CD4-positive, alpha-beta T cell treated with Interferon gamma for 1 hour (primary cell): ENCODE results near the gene DHX36.

Experiments used
- DNase-seq: peaks from one replicate; pipeline ENCODE4 v3.0.0-alpha.2; 2020

DHX36 gene, protein sequence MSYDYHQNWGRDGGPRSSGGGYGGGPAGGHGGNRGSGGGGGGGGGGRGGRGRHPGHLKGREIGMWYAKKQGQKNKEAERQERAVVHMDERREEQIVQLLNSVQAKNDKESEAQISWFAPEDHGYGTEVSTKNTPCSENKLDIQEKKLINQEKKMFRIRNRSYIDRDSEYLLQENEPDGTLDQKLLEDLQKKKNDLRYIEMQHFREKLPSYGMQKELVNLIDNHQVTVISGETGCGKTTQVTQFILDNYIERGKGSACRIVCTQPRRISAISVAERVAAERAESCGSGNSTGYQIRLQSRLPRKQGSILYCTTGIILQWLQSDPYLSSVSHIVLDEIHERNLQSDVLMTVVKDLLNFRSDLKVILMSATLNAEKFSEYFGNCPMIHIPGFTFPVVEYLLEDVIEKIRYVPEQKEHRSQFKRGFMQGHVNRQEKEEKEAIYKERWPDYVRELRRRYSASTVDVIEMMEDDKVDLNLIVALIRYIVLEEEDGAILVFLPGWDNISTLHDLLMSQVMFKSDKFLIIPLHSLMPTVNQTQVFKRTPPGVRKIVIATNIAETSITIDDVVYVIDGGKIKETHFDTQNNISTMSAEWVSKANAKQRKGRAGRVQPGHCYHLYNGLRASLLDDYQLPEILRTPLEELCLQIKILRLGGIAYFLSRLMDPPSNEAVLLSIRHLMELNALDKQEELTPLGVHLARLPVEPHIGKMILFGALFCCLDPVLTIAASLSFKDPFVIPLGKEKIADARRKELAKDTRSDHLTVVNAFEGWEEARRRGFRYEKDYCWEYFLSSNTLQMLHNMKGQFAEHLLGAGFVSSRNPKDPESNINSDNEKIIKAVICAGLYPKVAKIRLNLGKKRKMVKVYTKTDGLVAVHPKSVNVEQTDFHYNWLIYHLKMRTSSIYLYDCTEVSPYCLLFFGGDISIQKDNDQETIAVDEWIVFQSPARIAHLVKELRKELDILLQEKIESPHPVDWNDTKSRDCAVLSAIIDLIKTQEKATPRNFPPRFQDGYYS

DNA sequence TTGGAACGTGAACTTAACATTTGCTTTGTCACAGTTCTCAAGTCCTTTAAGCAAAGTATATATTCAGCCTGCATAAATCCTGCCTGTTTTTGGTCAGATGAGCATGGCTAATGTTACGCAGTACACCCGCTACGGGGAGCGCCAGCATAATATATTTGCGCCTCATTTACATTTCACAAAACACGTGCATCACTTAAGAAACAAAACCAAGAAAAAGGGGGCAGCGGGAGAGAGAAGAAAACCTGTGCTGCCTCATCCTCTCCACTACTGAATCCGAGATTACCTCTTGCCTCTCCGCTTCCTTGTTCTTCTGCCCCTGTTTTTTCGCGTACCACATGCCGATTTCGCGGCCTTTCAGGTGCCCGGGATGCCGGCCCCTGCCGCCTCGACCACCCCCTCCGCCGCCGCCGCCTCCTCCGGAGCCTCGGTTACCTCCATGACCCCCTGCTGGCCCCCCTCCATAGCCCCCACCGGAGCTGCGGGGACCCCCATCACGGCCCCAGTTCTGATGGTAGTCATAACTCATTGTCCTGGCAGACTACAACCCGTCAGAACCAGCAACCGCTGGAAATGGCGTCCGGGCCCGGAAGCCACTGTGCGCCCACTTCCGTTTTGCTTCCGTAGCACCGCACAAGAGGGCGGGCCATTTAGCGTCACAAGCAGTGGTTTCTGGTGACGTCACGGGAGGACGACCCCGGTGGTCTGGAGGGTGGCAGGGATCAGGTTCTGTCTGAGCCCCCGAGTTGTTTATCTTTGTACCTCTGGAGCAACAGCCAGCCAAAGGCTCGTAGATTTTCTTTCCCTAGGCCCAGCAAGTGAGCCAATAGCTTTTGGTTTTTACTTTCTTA lies at the start of gene DHX36:
TSS of gene DHX36 (minus strand) at position 597 of the 848 bp plus-strand sequence. CDS start at position 526, 71 bp downstream.
- peak; percentile 92 for DNase-seq

DNA sequence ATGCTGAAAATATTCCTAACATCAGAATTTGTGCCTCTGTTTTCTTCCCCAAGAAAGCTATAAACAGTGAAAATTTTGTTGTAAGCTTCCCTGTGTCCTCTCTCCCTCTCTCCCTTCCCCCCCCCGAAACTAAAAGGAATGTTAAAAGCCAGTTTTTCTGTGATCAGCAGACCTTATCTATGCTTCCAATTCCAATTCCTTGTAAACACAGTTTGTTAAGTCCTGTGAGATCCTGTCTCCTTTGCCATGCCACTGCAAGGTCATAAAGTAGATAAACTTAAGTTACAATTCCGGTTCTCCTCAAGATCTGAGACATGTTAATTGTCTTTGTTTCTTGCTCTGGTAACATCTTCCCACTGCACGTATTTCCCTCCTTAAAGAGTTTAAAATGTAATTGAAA lies 42.9 kb upstream of the DHX36 start:
- DNase-seq = no peak

DNA sequence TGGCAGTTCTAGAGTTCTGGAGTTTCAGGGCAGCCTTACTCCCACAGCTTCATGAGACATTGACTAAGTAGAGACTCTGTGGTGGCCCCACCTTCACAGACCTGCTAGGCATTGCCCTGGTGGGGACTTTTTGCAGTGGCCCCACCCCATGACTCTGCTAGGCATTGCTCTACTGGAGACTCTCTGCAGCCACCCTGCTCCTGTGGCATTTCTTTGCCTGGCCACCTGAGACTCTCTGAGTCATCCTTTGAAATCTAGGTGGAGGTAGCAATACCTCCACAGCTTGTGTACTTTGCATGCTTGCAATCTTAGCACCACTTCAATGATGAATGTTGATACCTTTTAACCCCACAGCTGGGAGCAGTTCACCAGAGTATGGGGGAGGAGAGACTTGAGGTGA lies 40.6 kb upstream of the DHX36 start:
- DNase-seq = no peak

DNA sequence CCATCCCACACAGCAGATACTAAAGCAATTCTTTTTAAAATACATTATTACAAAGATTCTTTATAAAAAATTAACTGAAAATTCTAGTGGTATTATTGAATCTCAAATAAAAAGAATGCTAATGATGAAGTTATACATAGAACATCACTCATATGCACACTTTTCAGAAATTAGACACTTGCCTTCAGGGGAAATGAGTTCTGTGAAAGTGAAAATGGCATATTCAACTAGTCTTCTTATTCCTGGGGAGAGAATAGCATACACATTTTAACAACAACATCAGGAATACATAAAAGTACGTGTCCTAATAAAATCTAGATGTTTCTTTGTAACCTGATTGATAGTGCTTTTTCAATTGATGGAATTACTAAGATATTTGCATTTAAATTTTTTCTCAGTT lies 36.8 kb upstream of the DHX36 start:
- no peak for DNase-seq

DNA sequence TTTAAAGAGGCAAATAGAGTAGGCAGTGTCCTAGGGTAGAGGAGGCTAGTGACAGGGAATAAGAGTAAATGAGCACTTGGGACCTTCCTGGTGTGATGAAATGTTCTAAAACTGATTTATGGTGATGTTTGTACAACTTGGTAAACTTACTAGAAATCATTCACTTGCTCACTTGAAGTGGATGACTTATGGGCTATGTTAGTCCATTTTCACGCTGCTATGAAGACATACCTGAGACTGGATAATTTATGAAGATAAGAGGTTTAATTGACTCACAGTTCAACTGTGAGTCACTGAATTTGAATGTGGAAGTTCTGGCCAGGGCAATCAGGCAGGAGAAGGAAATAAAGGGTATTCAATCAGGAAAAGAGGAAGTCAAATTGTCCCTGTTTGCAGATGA lies 31.7 kb upstream of the DHX36 start:
- no peak for DNase-seq

DNA sequence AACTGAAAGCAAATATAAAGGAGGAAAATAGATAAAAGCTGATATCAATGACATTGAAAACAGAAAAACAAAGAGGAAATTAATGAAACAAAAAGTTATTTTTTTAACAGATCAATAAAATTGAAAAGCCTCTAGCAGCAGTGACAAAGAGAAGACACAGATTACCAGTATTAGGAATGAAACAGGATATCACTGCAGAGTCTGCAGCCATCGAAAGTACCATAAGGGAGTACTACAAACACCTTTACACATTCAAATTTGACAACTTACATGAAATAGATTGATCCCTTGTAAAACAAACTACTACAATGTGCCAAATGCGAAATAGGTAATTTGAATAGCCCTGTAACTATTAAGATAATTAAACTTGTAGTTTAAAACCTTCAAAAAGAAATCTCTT lies 24.9 kb upstream of the DHX36 start:
- DNase-seq = no peak

DNA sequence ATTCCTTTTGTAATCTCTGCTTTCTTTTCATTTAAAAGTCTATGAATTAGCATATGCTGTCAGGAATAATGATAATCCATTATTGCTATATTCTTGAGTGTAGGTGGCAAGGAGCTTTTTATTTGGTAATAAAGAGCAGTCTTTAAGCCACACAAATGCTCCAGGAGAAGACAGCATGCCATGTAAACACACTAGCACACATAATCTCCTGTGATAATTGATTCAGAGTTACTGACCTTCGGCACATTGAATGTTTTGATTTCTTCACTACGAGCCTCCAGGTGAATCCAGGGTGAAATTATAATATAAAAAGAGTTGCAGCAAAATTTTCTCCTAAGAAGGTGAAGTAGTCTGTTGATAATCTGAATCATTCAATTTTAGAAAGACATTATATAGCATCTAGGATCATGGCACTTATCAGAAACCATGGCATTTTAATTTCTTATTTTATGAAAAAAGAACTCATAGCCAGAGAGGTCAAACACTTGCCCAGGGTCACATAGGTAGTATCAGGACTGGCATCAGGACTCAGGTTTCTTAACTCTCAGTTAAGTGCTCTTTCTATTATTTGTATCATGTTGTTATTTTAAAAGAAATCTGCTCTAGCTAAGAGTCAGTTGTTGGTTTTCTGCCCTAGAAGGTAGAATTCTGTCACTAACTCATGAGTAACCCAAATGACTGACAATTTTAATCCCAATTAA lies 21.3 kb upstream of the DHX36 start:
- no peak for DNase-seq

DNA sequence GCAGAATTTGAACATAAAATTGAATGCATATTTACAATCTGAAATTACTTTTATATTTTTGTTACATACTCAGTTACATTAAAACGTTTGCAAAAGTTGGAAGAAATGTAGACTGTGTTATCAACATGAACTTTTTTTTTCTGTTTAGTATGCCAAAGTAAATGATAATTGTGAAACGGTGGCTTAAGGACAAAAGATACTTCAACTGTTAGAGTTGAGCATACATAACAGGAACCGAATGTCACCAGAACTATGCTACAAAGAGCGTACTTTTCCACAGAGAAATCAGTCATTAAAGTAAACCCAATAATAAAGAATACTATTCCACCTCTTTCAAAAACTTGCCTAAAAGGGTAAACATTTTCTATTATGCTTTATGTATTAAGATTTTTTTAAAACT lies 14.3 kb upstream of the DHX36 start:
- DNase-seq = no peak

DNA sequence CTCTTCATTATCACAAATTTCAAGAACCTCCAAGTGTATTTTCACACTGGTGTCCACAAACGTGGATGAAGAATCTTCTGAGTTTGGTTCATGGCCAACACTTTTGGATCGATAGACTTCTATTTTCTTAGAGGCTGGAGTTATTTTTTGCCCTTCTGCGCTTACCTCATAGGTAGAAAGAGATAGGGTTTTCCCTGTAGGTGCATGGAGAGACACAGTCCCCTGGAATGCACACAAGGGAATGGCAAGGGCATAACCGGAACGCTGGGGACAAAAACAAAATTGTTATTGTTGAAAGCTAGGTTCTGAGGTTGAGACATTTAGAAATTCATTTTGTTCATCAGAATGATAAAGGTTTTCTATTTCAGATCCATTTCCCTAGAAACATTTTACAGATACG lies 13.7 kb upstream of the DHX36 start:
- no peak for DNase-seq

DNA sequence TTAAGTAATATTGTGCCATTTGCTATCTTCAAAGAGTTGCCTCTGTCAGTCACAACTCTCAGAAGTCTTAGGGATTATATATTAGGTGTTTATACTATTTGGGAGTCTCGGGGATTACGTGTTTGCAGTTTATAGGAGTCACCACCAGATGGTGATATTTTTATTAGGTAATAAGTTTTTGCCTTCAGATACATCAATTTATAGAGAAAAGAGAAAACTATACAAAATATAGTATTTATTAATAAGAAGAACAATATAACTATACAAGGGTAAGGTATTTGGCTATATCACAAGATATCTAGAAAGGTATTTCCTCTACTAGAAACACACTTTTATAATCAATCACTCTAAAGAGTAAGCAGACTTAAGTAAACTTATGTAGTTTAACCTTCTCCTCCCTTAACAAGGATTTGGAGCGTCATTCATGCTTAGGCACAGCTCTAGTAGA lies 10.7 kb upstream of the DHX36 start:
- DNase-seq = no peak

DNA sequence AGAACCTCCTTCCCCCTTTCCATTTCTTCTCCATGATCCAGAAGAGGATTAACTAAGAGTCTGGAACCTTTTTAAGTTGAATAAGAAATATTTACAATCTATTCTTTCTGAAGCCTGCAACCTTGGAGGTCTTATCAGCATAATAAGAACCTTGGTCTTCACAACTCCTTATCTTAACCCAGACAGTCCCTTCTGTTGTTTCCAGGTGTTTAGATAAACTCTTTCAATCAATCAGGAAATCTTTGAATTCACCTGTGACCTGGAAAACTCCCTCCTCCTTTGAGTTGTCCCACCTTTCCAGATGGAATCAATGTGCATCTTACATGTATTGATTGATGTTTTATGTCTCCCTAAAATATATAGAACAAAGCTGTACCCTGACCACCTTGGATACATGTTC lies 3.6 kb upstream of the DHX36 start:
- DNase-seq = no peak

DNA sequence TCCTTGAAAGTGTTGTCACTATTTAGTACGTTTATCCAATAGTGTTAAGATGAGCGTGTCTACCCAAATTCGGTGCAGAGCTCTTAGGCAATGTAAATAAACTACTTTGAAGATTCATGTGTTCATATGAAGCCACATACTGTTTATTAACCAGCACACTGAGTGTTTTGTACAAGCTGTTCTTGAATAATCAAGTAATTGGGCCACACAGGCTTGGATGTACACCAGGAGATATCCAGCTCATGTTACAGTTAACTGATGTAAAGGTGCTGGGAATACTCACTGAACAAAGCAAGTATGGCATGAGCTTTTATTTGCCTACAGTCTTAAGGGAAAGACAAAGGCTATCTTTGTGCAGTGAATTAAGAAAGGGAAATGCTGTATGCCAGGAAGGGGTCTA lies 632 bp upstream of the DHX36 start:
- DNase-seq = no peak

DNA sequence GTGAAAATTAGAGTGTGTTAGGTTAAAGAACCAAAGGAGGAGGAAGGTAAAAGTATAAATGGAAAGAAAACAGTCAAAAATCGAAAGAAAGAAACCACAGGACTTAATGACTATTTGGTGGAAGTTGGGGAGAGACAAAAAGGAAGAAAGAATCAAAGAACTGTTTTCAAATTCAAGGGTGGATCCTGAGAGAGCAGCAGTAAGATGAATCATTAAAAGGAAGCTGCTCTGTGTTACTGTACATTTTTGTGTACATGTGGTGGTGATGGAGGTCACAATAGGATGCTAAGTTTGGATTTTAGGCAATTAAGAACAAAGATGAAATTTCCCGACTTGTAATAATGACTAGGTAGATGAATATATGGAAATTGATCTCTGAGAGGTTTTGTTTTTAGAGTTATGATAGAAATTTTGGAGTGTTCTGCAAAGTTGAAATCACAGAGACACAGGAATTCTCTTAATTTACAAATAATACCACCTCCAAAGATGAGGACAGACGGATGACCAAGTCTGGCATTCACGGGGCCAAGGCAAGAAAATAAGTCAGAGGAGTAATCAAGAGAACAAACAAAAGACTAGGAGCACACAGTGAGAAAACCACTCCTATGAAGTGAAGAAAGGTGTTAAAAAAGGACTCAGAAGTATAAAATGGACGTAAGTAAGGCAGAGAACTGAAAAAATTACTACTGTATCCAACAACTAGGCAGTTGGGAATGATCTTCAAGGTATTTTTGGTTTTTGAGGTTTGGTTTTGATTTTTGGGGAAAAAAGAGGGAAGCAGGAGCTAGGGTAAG lies 7.1 kb downstream of the DHX36 start:
- DNase-seq = no peak

DNA sequence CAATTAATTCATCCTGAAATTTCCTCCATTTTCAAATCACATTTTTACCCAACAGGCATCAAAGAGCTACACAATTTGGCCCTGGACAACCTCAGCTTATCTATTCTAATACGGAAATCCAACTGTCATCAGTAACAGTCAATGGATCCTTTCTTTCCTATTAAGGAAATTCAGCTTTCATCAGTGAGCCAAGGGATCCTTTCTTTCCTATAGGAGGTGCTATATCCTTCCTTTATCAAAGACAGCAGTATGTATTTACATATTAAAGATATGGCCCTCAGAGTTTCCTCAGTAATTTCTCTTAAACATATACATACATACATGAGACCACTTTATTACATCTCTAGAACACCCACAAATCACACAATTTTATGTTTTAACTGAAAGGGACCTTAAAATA lies 10.1 kb downstream of the DHX36 start:
- DNase-seq = no peak

DNA sequence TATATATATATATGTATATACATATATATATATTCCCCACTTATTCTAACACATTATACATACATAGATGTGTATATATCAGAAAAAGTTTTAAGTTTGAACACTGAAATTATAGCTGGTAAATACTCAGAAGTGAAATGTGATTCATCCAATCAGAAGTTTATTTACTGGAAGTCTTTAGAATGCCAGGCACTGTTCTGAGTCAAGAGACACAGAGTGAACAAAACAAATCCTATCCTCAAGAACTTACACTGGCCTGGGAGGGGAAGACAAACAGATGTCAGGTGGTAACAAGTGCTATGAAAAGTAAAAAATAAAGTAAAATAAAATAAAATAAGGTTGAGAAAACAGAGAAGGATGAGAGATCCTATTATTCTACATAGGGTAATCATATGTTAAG lies 13.4 kb downstream of the DHX36 start:
- no peak for DNase-seq

DNA sequence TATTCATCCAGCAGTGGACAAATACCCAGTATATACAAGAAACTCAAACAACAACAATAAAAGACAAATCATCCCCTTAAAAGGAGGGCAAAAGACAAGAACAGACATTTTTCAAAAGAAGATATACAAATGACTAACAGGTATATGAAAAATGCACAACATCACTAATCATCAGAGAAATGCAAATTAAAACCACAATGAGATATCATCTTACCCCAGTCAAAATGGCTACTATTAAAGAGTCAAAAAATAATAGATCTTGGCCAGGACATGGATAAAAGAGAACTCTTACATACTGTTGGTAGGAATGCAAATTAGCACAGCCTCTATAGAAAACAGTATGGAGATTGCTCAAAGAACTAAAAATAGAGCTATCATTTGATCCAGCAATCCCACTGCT lies 16.9 kb downstream of the DHX36 start:
- no peak for DNase-seq

DNA sequence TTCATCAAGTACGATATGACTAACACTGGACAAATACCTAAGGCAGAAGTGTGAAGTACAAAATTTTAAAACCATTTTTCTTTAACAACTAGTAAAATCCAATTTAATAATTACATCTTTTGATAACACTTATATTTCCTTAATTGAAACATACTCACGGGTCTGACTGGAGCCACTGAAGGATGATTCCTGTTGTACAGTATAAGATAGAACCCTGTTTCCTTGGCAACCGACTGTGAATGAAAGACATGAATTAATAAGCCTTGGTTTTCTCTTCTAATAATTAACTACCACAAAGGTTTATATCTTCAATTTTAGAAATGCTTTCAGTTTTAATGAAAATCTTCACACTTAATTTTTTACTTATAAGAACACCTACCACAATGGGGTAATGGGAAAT lies 19.4 kb downstream of the DHX36 start:
- DNase-seq = no peak

DNA sequence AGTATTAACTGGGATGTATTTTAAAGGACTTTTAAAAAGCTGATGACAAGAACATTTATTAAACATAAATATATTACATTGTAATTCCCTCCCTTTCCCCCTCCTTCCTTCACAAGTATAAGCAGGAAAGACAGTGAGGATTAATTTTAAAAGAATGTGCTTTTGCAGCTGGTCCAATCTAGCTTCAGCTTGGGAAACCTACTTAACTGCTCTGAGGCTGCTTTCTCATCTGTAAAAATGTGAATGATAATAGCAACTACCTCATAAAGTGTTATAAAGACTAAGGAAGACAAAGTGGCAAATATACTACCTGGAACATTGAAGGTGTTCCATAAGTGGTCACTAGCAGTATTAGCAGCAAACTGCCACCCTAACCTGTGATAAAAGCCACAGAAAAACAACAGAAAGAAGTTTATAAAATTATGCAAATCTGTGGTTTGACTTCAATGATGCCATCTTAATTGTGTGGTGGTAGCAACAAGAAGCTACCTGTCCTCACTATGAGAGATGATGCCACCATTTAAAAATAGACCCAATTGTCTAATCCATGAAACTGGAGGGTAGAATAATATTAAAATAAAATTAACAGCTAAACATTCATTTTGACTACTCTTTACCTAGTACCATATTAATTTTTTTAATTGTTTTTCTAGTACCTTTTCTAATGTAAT lies 20.0 kb downstream of the DHX36 start:
- no peak for DNase-seq

DNA sequence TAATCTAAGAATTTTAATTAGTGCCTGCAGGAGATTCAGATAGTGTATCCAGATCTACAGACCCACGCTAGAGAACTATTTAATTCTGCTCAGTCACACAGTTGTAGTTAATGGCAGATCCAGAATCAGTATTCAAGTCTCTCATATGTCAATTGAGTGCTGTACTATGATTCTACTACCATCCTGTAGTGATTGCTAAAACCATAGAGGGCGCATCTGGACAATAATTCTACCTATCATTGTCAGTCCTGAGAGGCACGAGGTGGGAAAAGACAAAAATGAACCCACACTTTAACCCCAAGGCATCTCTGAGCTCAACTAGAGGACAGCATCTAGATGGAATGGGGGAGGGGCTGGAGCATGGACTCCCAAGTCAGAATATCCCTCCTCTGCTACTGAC lies 22.7 kb downstream of the DHX36 start:
- DNase-seq = no peak

DNA sequence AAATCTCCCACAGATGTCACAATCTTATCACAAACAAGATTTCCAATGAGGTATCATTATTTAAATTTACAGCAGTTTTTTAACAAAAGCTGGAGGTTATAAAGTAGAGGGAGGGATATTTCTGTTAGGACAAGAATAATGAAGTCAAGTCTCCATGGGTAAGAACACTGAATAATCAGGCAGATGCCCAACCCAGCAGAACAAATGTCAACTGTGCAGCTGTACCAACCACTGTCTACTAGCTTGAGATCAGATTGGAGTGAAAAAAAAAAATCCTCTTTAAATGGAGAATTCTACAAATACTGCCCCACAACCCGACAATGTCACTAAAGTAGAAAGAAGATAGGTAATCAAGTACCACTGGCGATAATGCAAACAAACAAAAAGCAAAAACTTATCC lies 30.3 kb downstream of the DHX36 start:
- no peak for DNase-seq

DNA sequence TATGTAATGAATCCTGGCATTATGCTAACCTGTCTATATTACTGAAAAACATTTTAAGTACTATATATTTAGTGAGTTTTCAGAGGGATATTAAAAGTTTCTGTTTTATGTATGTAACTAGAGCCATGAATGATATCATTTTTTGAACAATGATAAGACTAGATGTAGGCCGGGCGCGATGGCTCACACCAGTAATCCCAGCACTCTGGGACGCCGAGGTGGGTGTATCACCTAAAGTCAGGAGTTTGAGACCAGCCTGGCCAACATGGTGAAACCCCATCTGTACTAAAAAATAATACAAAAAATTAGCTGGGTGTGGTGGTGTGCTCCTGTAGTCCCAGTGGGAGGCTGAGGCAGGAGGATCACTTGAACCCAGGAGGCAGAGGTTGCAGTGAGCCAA lies 34.1 kb downstream of the DHX36 start:
- no peak for DNase-seq
